Measurements from ENCODE around the gene ARID2. TPM values are rescaled to one million over a fixed set of nuclear protein-coding genes. Genes with fewer than 3 reads are reported as not detected.

Gene ARID2
- total and polyA plus RNA-seq, 2 donors (not counting 1 experiment from before 2014, with no cell fraction given), result 5.0 to 49.2 TPM

- no peak overlapping the region for H3K27ac ChIP-seq (ENCODE audit: low read length in 2 of 2)
- H3K4me2 ChIP-seq (replicated peaks; ENCODE audit: low read depth, low read length, poor library complexity, severe bottlenecking), result no peak overlapping the region
- TF ChIP-seq, protein P1, sequence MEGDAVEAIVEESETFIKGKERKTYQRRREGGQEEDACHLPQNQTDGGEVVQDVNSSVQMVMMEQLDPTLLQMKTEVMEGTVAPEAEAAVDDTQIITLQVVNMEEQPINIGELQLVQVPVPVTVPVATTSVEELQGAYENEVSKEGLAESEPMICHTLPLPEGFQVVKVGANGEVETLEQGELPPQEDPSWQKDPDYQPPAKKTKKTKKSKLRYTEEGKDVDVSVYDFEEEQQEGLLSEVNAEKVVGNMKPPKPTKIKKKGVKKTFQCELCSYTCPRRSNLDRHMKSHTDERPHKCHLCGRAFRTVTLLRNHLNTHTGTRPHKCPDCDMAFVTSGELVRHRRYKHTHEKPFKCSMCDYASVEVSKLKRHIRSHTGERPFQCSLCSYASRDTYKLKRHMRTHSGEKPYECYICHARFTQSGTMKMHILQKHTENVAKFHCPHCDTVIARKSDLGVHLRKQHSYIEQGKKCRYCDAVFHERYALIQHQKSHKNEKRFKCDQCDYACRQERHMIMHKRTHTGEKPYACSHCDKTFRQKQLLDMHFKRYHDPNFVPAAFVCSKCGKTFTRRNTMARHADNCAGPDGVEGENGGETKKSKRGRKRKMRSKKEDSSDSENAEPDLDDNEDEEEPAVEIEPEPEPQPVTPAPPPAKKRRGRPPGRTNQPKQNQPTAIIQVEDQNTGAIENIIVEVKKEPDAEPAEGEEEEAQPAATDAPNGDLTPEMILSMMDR (IDR thresholded peaks at IDR 0.05), result no peak
- TF ChIP-seq EZH2 (IDR thresholded peaks at IDR 0.05; ENCODE audit: borderline replicate concordance, insufficient read depth, low read depth, low read length, poor library complexity, severe bottlenecking), result no peak
- H3K4me3 Mint-ChIP-seq, result no peak overlapping the region
- ChIA-PET CTCF (interaction anchor here (1.3 kb wide), 2 partner anchors 13 kb away, joined by 3 read pairs; no protein-coding TSS in a partner anchor), POLR2A (no interaction called here)
- H3K27me3 Mint-ChIP-seq, result no peaks in the 10 kb centered on the region
- no peak for DNase-seq
- WGBS (ENCODE audit: insufficient coverage), result 91% methylated on average over 2 of the region's 2 CpGs
- H3K79me2 ChIP-seq (ENCODE audit: control insufficient read depth, insufficient read depth, low read length), result peaks cover 31% of the 10 kb centered on the region
- H3K27ac Mint-ChIP-seq, result no peak overlapping the region
- H3K9me3 ChIP-seq (ENCODE audit: control extremely low read depth in 1 of 3, control insufficient read depth in 2 of 3, insufficient read depth in 1 of 3, low read length in 2 of 3), result no peaks in the 10 kb centered on the region
- peaks cover 38% of the 10 kb centered on the region for H3K4me1 Mint-ChIP-seq
- H3K27me3 ChIP-seq (replicated peaks in 1 of 4; ENCODE audit: control extremely low read depth in 1 of 4, control insufficient read depth in 3 of 4, insufficient read depth in 4 of 4, low read length in 3 of 4), result no peaks in the 10 kb centered on the region
- H3K4me3 ChIP-seq (ENCODE audit: control extremely low read depth in 1 of 5, extremely low read depth in 1 of 5, insufficient read depth in 1 of 5, low read depth in 2 of 5, low read length in 4 of 5), result no peak overlapping the region
- no peaks in the 10 kb centered on the region for H3K36me3 ChIP-seq (replicated peaks in 1 of 2; ENCODE audit: control extremely low read depth in 1 of 2, control insufficient read depth in 1 of 2, extremely low read depth in 1 of 2, insufficient read depth in 2 of 2, low read length in 1 of 2)
- no peak overlapping the region for H2AFZ ChIP-seq (ENCODE audit: insufficient read depth, low read depth, low read length, poor library complexity, severe bottlenecking)
- H3K4me1 ChIP-seq (ENCODE audit: control insufficient read depth in 2 of 2, insufficient read depth in 2 of 2, low read length in 2 of 2), result peaks cover 0 to 3% of the 10 kb centered on the region in 2 donors
- H3K9ac ChIP-seq (ENCODE audit: low read length), result no peak overlapping the region
- H3K9me3 Mint-ChIP-seq (ENCODE audit: insufficient read depth), result no peaks in the 10 kb centered on the region
- intact Hi-C loops (cut with micrococcal nuclease), result no loop called here
- ATAC-seq (ENCODE audit: low read depth), result no peak
- no peaks in the 10 kb centered on the region for H4K20me1 ChIP-seq (ENCODE audit: control insufficient read depth, insufficient read depth, low read length, poor library complexity, severe bottlenecking)
Observed at GRCh38 chr12:45775964-45776363, 46.5 kb downstream of the ARID2 start.

DNA sequence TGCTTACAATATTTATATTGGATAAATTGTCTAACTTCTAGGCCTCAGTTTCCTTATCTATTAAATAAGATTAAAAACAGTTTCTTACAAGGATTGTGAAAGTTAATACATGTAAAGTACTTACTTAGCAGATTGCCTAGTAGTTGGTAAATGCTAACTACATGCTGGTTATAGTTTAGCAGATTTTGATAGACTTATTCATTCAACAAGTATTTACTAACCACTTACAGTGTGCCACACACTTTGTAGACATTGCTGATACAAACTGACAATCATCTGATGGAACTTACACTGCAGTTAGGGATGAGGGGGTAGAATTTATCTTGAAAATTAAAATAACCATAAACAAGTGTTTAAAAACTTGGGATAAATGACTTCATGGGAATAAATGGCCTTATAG, 50.4 kb downstream of the ARID2 start:
- Histone ChIP-seq H3K4me1 (ENCODE audit: control insufficient read depth in 2 of 2, insufficient read depth in 2 of 2, low read length in 2 of 2) (no peaks in the 10 kb centered on the region), H3K36me3 (replicated peaks in 1 of 2; ENCODE audit: control extremely low read depth in 1 of 2, control insufficient read depth in 1 of 2, extremely low read depth in 1 of 2, insufficient read depth in 2 of 2, low read length in 1 of 2) (no peaks in the 10 kb centered on the region), H3K4me2 (replicated peaks; ENCODE audit: low read depth, low read length, poor library complexity, severe bottlenecking) (no peak overlapping the region), H2AFZ (ENCODE audit: insufficient read depth, low read depth, low read length, poor library complexity, severe bottlenecking) (no peak overlapping the region), H3K9ac (ENCODE audit: low read length) (no peak overlapping the region), H3K4me3 (ENCODE audit: control extremely low read depth in 1 of 5, extremely low read depth in 1 of 5, insufficient read depth in 1 of 5, low read depth in 2 of 5, low read length in 4 of 5) (no peak overlapping the region), H3K27me3 (replicated peaks in 1 of 4; ENCODE audit: control extremely low read depth in 1 of 4, control insufficient read depth in 3 of 4, insufficient read depth in 4 of 4, low read length in 3 of 4) (no peaks in the 10 kb centered on the region), H3K79me2 (ENCODE audit: control insufficient read depth, insufficient read depth, low read length) (peaks cover 38% of the 10 kb centered on the region), H3K27ac (ENCODE audit: low read length in 2 of 2) (no peak overlapping the region), H3K9me3 (ENCODE audit: control extremely low read depth in 1 of 3, control insufficient read depth in 2 of 3, insufficient read depth in 1 of 3, low read length in 2 of 3) (no peaks in the 10 kb centered on the region), H4K20me1 (ENCODE audit: control insufficient read depth, insufficient read depth, low read length, poor library complexity, severe bottlenecking) (no peaks in the 10 kb centered on the region)
- Mint-ChIP-seq H3K27me3 (no peaks in the 10 kb centered on the region), H3K27ac (no peak overlapping the region), H3K4me1 (peaks cover 12% of the 10 kb centered on the region), H3K9me3 (ENCODE audit: insufficient read depth) (no peaks in the 10 kb centered on the region), H3K4me3 (no peak overlapping the region)
- no peak for ATAC-seq (ENCODE audit: low read depth)
- ChIA-PET CTCF (no interaction called here), POLR2A (no interaction called here)
- TF ChIP-seq EZH2 (IDR thresholded peaks at IDR 0.05; ENCODE audit: borderline replicate concordance, insufficient read depth, low read depth, low read length, poor library complexity, severe bottlenecking), result no peak
- TF ChIP-seq, protein P1 (IDR thresholded peaks at IDR 0.05), result no peak
- no peak for DNase-seq
- intact Hi-C loops (cut with micrococcal nuclease), result no loop called here

All from B cell (primary cell).